ENCODE data around the gene RSPH10B2. TPM values are rescaled to one million over a fixed set of nuclear protein-coding genes. Genes with fewer than 3 reads are reported as not detected.
A peak's percentile ranks its signal among the peaks of the same experiment; 100 is the strongest.
"Not testable (repeated sequence)": the region's sequence is repeated elsewhere in the genome, so short reads cannot be mapped to it uniquely, and the experiment has no call there.

RSPH10B2 gene
- total and polyA plus RNA-seq, 5 experiments from 2014 or later: 0.68 to 1.5 TPM; not detected in 3

- POLR2A ChIA-PET, H3K27ac Mint-ChIP-seq, H3K27me3 Mint-ChIP-seq, H3K4me1 Mint-ChIP-seq, H3K9me3 Mint-ChIP-seq, ATAC-seq, DNase-seq, H3K4me3 Mint-ChIP-seq: not testable (repeated sequence)
- peaks cover 0 to 13% (median 0%) of the 10 kb centered on the region in 3 donors for H3K36me3 Mint-ChIP-seq
Measured at GRCh38 chr7:6797218-6797617, 43.3 kb downstream of the RSPH10B2 start.

GRCh38 chr7:6798047-6798446 lies 44.1 kb downstream of the RSPH10B2 start:
- POLR2A ChIA-PET, H3K27me3 Mint-ChIP-seq, H3K4me1 Mint-ChIP-seq, H3K27ac Mint-ChIP-seq, H3K4me3 Mint-ChIP-seq, H3K9me3 Mint-ChIP-seq, DNase-seq, ATAC-seq: not testable (repeated sequence)
- peaks cover 0 to 10% (median 0%) of the 10 kb centered on the region in 3 donors for H3K36me3 Mint-ChIP-seq

- H3K4me3 Mint-ChIP-seq, H3K4me1 Mint-ChIP-seq, POLR2A ChIA-PET, H3K27me3 Mint-ChIP-seq, ATAC-seq, H3K9me3 Mint-ChIP-seq, DNase-seq, H3K27ac Mint-ChIP-seq: not testable (repeated sequence)
- peaks cover 0 to 13% (median 0%) of the 10 kb centered on the region in 3 donors for H3K36me3 Mint-ChIP-seq
Measured at GRCh38 chr7:6799887-6800286, 46.0 kb downstream of the RSPH10B2 start.

GRCh38 chr7:6800331-6800730 lies 46.4 kb downstream of the RSPH10B2 start:
- DNase-seq, H3K4me1 Mint-ChIP-seq, H3K27ac Mint-ChIP-seq, H3K9me3 Mint-ChIP-seq, H3K4me3 Mint-ChIP-seq, ATAC-seq, POLR2A ChIA-PET, H3K27me3 Mint-ChIP-seq: not testable (repeated sequence)
- peaks cover 0 to 13% (median 0%) of the 10 kb centered on the region in 3 donors for H3K36me3 Mint-ChIP-seq

DNA sequence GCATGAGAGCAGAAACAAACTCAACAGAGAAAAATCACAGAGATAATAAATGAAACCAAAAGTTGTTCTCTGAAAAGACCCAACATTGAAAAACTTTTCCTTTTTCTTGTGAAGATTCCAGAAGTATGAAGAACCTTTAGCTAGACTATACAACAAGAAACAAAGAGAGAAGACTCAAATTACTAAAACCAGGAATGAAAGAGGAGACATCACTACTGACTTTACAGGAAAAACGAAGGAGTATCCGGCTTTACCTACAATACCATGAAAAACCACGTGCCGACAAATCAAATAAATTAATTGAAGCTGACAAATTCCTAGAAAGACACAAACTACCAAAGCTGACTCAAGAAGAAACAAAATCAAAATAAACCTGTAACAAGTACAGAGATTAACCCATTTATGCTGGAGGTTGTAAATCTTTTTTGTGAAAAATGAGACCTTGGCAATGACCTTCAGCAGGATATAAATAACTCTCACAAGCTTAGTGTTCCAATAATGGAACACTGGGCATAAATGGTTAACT lies 53.6 kb downstream of the RSPH10B2 start:
- ATAC-seq, H3K9me3 Mint-ChIP-seq, H3K4me1 Mint-ChIP-seq, H3K4me3 Mint-ChIP-seq, POLR2A ChIA-PET, H3K27me3 Mint-ChIP-seq, H3K27ac Mint-ChIP-seq, DNase-seq: not testable (repeated sequence)
- H3K36me3 Mint-ChIP-seq: peaks cover 0 to 18% (median 0%) of the 10 kb centered on the region in 3 donors

DNA sequence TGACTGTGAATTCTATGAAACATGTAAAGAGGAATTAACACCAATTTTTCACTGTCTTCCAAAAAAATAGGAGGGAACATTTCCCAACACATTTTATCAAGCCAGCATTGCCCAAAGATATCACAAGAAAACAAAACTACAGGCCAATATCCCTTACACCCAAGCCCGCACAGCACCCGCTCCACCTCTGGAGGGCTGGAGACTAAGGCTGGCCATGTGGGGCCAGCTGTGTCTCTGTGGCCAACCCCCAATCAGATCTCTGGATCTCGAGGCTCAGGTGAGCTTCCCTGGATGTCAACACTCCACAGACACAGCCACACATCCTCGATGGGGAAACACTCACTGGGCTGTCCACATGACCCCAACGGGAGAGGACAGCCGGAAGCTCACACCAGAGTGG lies 54.1 kb downstream of the RSPH10B2 start:
- H3K27ac Mint-ChIP-seq, POLR2A ChIA-PET, H3K4me3 Mint-ChIP-seq, ATAC-seq, H3K9me3 Mint-ChIP-seq, DNase-seq, H3K4me1 Mint-ChIP-seq, H3K27me3 Mint-ChIP-seq: not testable (repeated sequence)
- H3K36me3 Mint-ChIP-seq: peaks cover 0 to 22% (median 0%) of the 10 kb centered on the region in 3 donors

DNA sequence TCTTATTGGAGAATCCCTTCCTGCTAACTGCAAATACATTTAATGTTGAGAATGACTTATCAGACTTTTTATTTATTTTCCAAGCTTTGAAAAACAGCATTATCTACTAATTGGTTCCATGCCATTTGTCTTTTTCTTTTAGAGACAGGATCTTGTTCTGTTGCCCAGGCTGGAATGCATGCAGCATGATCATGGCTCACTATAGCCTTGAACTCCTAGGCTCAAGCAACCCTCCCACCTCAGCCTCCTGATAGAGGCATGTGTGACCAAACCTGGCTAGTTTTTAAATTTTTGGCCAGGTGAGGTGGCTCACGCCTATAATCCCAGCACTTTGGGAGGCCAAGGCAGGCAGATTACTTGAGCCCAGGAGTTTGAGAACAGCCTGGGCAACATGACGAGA lies 59.1 kb downstream of the RSPH10B2 start:
- H3K27me3 Mint-ChIP-seq, H3K9me3 Mint-ChIP-seq, DNase-seq, ATAC-seq, H3K4me1 Mint-ChIP-seq, POLR2A ChIA-PET, H3K27ac Mint-ChIP-seq, H3K4me3 Mint-ChIP-seq: not testable (repeated sequence)
- peaks cover 0 to 48% (median 5%) of the 10 kb centered on the region in 3 donors for H3K36me3 Mint-ChIP-seq

GRCh38 chr7:6815470-6815869 lies 61.6 kb downstream of the RSPH10B2 start:
- H3K4me1 Mint-ChIP-seq, H3K27ac Mint-ChIP-seq: not testable (repeated sequence)
- POLR2A ChIA-PET: interaction anchor here (0.7 kb wide), 1 partner anchor 184 kb away, joined by 3 read pairs; no protein-coding TSS in a partner anchor

GRCh38 chr7:6821622-6822021 lies 67.7 kb downstream of the RSPH10B2 start:
- H3K27ac Mint-ChIP-seq, DNase-seq, ATAC-seq, H3K4me3 Mint-ChIP-seq, H3K27me3 Mint-ChIP-seq, H3K9me3 Mint-ChIP-seq, POLR2A ChIA-PET: not testable (repeated sequence)
- Mint-ChIP-seq H3K36me3 (peaks cover 0 to 46% (median 6%) of the 10 kb centered on the region in 3 donors), H3K4me1 (peaks cover 0 to 14% (median 5%) of the 10 kb centered on the region in 4 donors)

More at GRCh38 chr7:6815470-6815869, 61.6 kb downstream of the RSPH10B2 start:
- peaks cover 0 to 55% (median 5%) of the 10 kb centered on the region in 3 donors for H3K36me3 Mint-ChIP-seq
- not testable (repeated sequence) for ATAC-seq, H3K27me3 Mint-ChIP-seq, DNase-seq, H3K9me3 Mint-ChIP-seq, H3K4me3 Mint-ChIP-seq

DNA sequence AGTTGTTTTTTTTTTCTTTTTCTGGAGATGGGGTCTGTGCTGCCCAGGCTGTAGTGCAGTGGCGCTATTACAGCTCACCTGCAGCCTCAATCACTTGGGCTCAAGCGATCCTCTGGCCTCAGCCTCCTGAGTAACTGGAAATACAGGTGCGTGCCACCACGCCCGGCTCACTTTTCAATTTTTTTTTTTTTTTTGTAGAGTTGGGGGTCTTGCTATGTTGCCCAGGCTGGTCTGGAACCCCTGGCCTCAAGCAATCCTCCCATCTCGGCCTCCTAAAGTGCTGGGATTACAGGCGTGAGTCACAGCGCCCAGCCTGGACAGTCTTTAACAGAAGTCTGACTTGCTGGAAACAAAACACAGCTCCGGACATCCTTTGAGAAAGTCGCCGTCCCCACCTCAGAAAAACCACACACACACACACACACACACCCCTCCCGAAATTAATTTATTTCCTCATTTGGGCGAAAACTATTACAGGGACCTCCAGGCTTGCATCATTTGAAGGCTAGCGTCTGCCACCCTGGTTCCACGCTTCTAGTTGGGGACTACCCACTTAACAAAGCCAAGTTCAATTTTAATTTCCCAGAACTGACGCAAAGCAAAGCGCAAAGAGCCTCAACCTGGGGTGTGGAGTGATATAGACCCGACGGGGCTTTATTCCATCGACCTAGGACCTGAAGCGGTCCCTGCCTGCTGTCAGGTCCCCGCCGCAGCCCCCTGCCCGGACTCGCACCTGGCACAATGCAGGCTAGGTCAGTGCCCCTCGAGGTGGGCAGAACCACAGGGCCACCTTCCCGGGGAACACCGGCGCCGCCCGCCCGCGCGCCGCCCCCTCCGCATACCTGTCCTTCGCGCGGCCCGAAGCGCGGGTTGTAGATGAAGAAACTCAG lies 71.6 kb downstream of the RSPH10B2 start:
- peak; percentile 48 to 71 for ATAC-seq
- Mint-ChIP-seq H3K27ac (peak overlapping the region in 5 of 10 donors; percentile 71 to 93 (median 84)), H3K4me3 (peak overlapping the region in 8 of 10 donors; percentile 75 to 91 (median 80)), H3K4me1 (peaks cover 0 to 14% (median 6%) of the 10 kb centered on the region in 4 donors), H3K36me3 (peaks cover 0 to 22% (median 7%) of the 10 kb centered on the region in 3 donors)
- POLR2A ChIA-PET, H3K9me3 Mint-ChIP-seq, H3K27me3 Mint-ChIP-seq, DNase-seq: not testable (repeated sequence)

GRCh38 chr7:6826151-6826550 lies 72.2 kb downstream of the RSPH10B2 start, which contains the start of gene CCZ1B:
CCZ1B (minus strand) TSS chr7:6826275; CDS start chr7:6826197, 78 bp downstream.
- ATAC-seq (peak; percentile 94 to 95), DNase-seq (peak; percentile 70 to 90 (median 86))
- Mint-ChIP-seq H3K36me3 (peaks cover 0 to 18% (median 7%) of the 10 kb centered on the region in 3 donors), H3K4me3 (peak within 1 kb of the TSS; percentile 90 to 97 (median 94)), H3K4me1 (peaks cover 0 to 14% (median 6%) of the 10 kb centered on the region in 4 donors), H3K27ac (peak within 1 kb of the TSS; percentile 92 to 99 (median 96))
- POLR2A ChIA-PET: interaction anchor here (0.8 kb wide), 1 partner anchor 388 kb away, joined by 4 read pairs; no protein-coding TSS in a partner anchor
- not testable (repeated sequence) for H3K27me3 Mint-ChIP-seq, H3K9me3 Mint-ChIP-seq

- DNase-seq, POLR2A ChIA-PET, H3K9me3 Mint-ChIP-seq, ATAC-seq, H3K27me3 Mint-ChIP-seq, H3K36me3 Mint-ChIP-seq: not testable (repeated sequence)
- Mint-ChIP-seq H3K4me1 (peaks cover 0 to 14% (median 6%) of the 10 kb centered on the region in 4 donors), H3K4me3 (peak overlapping the region in 9 of 10 donors; percentile 32 to 82 (median 66)), H3K27ac (peak overlapping the region in 5 of 10 donors; percentile 35 to 80 (median 73))
Measured at GRCh38 chr7:6827180-6827579, 73.3 kb downstream of the RSPH10B2 start.

- ATAC-seq, H3K4me3 Mint-ChIP-seq, DNase-seq, H3K36me3 Mint-ChIP-seq, H3K9me3 Mint-ChIP-seq, POLR2A ChIA-PET: not testable (repeated sequence)
- Mint-ChIP-seq H3K4me1 (peaks cover 0 to 11% (median 5%) of the 10 kb centered on the region in 4 donors), H3K27ac (peak overlapping the region in 1 of 10 donors; percentile 1), H3K27me3 (peaks cover 0 to 12% (median 6%) of the 10 kb centered on the region in 5 donors)
Measured at GRCh38 chr7:6829616-6830015, 75.7 kb downstream of the RSPH10B2 start.

Data from naive thymus-derived CD8-positive, alpha-beta T cell (primary cell).